ENCODE results near the gene KIF2A.

GRCh38 chr5:62432621-62433064, 126.6 kb downstream of the KIF2A start:
- no peak for TF ChIP-seq POLR2A (IDR thresholded peaks at IDR 0.05; ENCODE audit: borderline replicate concordance, extremely low read depth, insufficient read depth, insufficient read length)
- no peak for TF ChIP-seq EGR1 (IDR thresholded peaks at IDR 0.05; ENCODE audit: low read depth)
- TF ChIP-seq RAD21 (IDR thresholded peaks at IDR 0.05; ENCODE audit: low read depth) = no peak
- TF ChIP-seq POLR2AphosphoS5 (IDR thresholded peaks at IDR 0.05; ENCODE audit: low read depth, low read length) = no peak
- TF ChIP-seq, protein P1, sequence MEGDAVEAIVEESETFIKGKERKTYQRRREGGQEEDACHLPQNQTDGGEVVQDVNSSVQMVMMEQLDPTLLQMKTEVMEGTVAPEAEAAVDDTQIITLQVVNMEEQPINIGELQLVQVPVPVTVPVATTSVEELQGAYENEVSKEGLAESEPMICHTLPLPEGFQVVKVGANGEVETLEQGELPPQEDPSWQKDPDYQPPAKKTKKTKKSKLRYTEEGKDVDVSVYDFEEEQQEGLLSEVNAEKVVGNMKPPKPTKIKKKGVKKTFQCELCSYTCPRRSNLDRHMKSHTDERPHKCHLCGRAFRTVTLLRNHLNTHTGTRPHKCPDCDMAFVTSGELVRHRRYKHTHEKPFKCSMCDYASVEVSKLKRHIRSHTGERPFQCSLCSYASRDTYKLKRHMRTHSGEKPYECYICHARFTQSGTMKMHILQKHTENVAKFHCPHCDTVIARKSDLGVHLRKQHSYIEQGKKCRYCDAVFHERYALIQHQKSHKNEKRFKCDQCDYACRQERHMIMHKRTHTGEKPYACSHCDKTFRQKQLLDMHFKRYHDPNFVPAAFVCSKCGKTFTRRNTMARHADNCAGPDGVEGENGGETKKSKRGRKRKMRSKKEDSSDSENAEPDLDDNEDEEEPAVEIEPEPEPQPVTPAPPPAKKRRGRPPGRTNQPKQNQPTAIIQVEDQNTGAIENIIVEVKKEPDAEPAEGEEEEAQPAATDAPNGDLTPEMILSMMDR (IDR thresholded peaks at IDR 0.05 in 2 of 3, conservative IDR thresholded peaks at IDR 0.05 in 1 of 3; ENCODE audit: borderline replicate concordance in 1 of 3, insufficient read depth in 1 of 3, low read depth in 2 of 3, low read length in 2 of 3) = no peak
- no peak for TF ChIP-seq JUND (IDR thresholded peaks at IDR 0.05)
- TF ChIP-seq, protein P2, sequence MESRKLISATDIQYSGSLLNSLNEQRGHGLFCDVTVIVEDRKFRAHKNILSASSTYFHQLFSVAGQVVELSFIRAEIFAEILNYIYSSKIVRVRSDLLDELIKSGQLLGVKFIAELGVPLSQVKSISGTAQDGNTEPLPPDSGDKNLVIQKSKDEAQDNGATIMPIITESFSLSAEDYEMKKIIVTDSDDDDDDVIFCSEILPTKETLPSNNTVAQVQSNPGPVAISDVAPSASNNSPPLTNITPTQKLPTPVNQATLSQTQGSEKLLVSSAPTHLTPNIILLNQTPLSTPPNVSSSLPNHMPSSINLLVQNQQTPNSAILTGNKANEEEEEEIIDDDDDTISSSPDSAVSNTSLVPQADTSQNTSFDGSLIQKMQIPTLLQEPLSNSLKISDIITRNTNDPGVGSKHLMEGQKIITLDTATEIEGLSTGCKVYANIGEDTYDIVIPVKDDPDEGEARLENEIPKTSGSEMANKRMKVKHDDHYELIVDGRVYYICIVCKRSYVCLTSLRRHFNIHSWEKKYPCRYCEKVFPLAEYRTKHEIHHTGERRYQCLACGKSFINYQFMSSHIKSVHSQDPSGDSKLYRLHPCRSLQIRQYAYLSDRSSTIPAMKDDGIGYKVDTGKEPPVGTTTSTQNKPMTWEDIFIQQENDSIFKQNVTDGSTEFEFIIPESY (IDR thresholded peaks at IDR 0.05; ENCODE audit: extremely low read depth, insufficient replicate concordance, low read length) = no peak
- TF ChIP-seq CEBPB (IDR thresholded peaks at IDR 0.05; ENCODE audit: low read depth) = no peak
- TF ChIP-seq YY1 (IDR thresholded peaks at IDR 0.05; ENCODE audit: extremely low read depth, insufficient replicate concordance, low read depth, low read length) = no peak
- no peak for TF ChIP-seq EZH2 (IDR thresholded peaks at IDR 0.05)
- TF ChIP-seq ATF3 (IDR thresholded peaks at IDR 0.05) = no peak

Measured in HCT116 (cell line).